Measurements from ENCODE around the gene MEI1. TPM values are rescaled to one million over a fixed set of nuclear protein-coding genes. Genes with fewer than 3 reads are reported as not detected.

The MEI1 gene
- total and polyA plus RNA-seq, 9 of the 15 experiments (the other 6 are each of a cell fraction or from before 2014, with no cell fraction given) = 0.08 to 0.68 (median 0.18) TPM; not detected in 2

GRCh38 chr22:41684194-41684593, 15.1 kb upstream of the MEI1 start:
- ATAC-seq (no peak), FAIRE-seq (no peak), DNase-seq (ENCODE audit: extremely low read depth in 1 of 4, low spot score in 3 of 4) (no peak)
- H3K79me2 ChIP-seq (ENCODE audit: control insufficient read depth, insufficient read depth, low read length) = peaks cover 97% of the 10 kb centered on the region
- WGBS (ENCODE audit: insufficient coverage, low coverage, missing lambda C conversion rate) = 33% methylated on average over 3 of the region's 4 CpGs
- ChIA-PET POLR2A (no interaction called here), CTCF (ENCODE audit: low intra/inter-chr PET ratio) (no interaction called here)
- peaks cover 12% of the 10 kb centered on the region for H4K20me1 ChIP-seq (replicated peaks; ENCODE audit: control insufficient read depth, insufficient read depth, low read length)
- H3K4me1 ChIP-seq (replicated peaks in 1 of 2; ENCODE audit: control insufficient read depth in 2 of 2, insufficient read depth in 2 of 2, low read length in 2 of 2) = peaks cover 3 to 13% of the 10 kb centered on the region in 2 experiments; a peak in 2 of 5 replicates
- intact Hi-C loops (cut with micrococcal nuclease) (no loop called here), in situ Hi-C loops (cut with MboI) (no loop called here)
- no peaks in the 10 kb centered on the region for H3K27me3 ChIP-seq (ENCODE audit: control insufficient read depth in 2 of 2, insufficient read depth in 2 of 2, low read length in 2 of 2)
- peaks cover 22% of the 10 kb centered on the region for H3K36me3 ChIP-seq (ENCODE audit: control insufficient read depth, insufficient read depth, low read length)
- 0 out of 2 replicates have a peak overlapping the region, but pooled peaks have one; percentile 96 for H3K4me2 ChIP-seq (ENCODE audit: insufficient read depth, low read length)
- no peaks in the 10 kb centered on the region for H3K9me3 ChIP-seq (replicated peaks; ENCODE audit: control insufficient read depth, insufficient read depth, low read depth, low read length)
- H2AFZ ChIP-seq (ENCODE audit: low read depth, low read length) = no peak overlapping the region
- BruUV-seq (replicated peaks) = no TSS peak
- peak overlapping the region; percentile 11; the same call in 1 of the 3 replicates for H3K27ac ChIP-seq (ENCODE audit: extremely low read depth, low read depth, low read length)
- H3K9me1 ChIP-seq (ENCODE audit: control insufficient read depth, insufficient read depth, low read length) = no peaks in the 10 kb centered on the region
- no peak overlapping the region for H3K9ac ChIP-seq (ENCODE audit: insufficient read depth in 1 of 2, low read depth in 2 of 2, low read length in 2 of 2)
- no peak overlapping the region for H3K4me3 ChIP-seq
- TF ChIP-seq PHF21A (IDR thresholded peaks at IDR 0.05; ENCODE audit: borderline replicate concordance, low read depth) = no peak
- TF ChIP-seq SMARCE1 (IDR thresholded peaks at IDR 0.05) = no peak
- no peak for TF ChIP-seq ZNF696 (CRISPR knock-in tag; conservative IDR thresholded peaks at IDR 0.05)
- TF ChIP-seq SAFB (IDR thresholded peaks at IDR 0.05; ENCODE audit: borderline replicate concordance, low read depth, low read length) = no peak
- TF ChIP-seq, protein P1, sequence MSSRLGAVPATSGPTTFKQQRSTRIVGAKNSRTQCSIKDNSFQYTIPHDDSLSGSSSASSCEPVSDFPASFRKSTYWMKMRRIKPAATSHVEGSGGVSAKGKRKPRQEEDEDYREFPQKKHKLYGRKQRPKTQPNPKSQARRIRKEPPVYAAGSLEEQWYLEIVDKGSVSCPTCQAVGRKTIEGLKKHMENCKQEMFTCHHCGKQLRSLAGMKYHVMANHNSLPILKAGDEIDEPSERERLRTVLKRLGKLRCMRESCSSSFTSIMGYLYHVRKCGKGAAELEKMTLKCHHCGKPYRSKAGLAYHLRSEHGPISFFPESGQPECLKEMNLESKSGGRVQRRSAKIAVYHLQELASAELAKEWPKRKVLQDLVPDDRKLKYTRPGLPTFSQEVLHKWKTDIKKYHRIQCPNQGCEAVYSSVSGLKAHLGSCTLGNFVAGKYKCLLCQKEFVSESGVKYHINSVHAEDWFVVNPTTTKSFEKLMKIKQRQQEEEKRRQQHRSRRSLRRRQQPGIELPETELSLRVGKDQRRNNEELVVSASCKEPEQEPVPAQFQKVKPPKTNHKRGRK (tag; IDR thresholded peaks at IDR 0.05) = no peak
- TF ChIP-seq SIX5 (IDR thresholded peaks at IDR 0.05; ENCODE audit: borderline replicate concordance in 1 of 2, insufficient read depth in 1 of 2, low read depth in 1 of 2, low read length in 2 of 2) = no peak
- TF ChIP-seq ZKSCAN1 (IDR thresholded peaks at IDR 0.05; ENCODE audit: low read depth, low read length) = no peak
- no peak for TF ChIP-seq RBM25 (IDR thresholded peaks at IDR 0.05; ENCODE audit: low read depth, low read length, severe bottlenecking)
- TF ChIP-seq CEBPG (CRISPR knock-in tag; IDR thresholded peaks at IDR 0.05) = no peak
- TF ChIP-seq CEBPG (tag; conservative IDR thresholded peaks at IDR 0.05 in 1 of 2, IDR thresholded peaks at IDR 0.05 in 1 of 2) = no peak
- TF ChIP-seq, protein P2, sequence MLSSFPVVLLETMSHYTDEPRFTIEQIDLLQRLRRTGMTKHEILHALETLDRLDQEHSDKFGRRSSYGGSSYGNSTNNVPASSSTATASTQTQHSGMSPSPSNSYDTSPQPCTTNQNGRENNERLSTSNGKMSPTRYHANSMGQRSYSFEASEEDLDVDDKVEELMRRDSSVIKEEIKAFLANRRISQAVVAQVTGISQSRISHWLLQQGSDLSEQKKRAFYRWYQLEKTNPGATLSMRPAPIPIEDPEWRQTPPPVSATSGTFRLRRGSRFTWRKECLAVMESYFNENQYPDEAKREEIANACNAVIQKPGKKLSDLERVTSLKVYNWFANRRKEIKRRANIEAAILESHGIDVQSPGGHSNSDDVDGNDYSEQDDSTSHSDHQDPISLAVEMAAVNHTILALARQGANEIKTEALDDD (IDR thresholded peaks at IDR 0.05) = no peak
- TF ChIP-seq, protein P3, sequence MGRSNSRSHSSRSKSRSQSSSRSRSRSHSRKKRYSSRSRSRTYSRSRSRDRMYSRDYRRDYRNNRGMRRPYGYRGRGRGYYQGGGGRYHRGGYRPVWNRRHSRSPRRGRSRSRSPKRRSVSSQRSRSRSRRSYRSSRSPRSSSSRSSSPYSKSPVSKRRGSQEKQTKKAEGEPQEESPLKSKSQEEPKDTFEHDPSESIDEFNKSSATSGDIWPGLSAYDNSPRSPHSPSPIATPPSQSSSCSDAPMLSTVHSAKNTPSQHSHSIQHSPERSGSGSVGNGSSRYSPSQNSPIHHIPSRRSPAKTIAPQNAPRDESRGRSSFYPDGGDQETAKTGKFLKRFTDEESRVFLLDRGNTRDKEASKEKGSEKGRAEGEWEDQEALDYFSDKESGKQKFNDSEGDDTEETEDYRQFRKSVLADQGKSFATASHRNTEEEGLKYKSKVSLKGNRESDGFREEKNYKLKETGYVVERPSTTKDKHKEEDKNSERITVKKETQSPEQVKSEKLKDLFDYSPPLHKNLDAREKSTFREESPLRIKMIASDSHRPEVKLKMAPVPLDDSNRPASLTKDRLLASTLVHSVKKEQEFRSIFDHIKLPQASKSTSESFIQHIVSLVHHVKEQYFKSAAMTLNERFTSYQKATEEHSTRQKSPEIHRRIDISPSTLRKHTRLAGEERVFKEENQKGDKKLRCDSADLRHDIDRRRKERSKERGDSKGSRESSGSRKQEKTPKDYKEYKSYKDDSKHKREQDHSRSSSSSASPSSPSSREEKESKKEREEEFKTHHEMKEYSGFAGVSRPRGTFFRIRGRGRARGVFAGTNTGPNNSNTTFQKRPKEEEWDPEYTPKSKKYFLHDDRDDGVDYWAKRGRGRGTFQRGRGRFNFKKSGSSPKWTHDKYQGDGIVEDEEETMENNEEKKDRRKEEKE (IDR thresholded peaks at IDR 0.05; ENCODE audit: borderline replicate concordance in 1 of 2, control insufficient read depth in 1 of 2, low read depth in 2 of 2, low read length in 1 of 2) = no peak
- no peak for TF ChIP-seq CHCHD3 (CRISPR knock-in tag; IDR thresholded peaks at IDR 0.05)
- no peak for TF ChIP-seq MITF (IDR thresholded peaks at IDR 0.05)
- no peak for TF ChIP-seq POU5F1 (IDR thresholded peaks at IDR 0.05; ENCODE audit: borderline replicate concordance, low read depth, low read length, partially characterized antibody)
- TF ChIP-seq U2AF1 (optimal IDR thresholded peaks at IDR 0.05; ENCODE audit: low read depth, low read length) = no peak

All from K562 (cell line).